Lung (tissue), 12 donors: ENCODE data around the gene PLA2G2C. TPM values are rescaled to one million over a fixed set of nuclear protein-coding genes. Genes with fewer than 3 reads are reported as not detected.
A peak's percentile ranks its signal among the peaks of the same experiment; 100 is the strongest.
"Not testable (repeated sequence)": the region's sequence is repeated elsewhere in the genome, so short reads cannot be mapped to it uniquely, and the experiment has no call there.

ENCODE experiments used
- ATAC-seq: fragments of 200-7000 bp; cut with Tn5 transposase; one replicate; pipeline ENCODE4 v1.9.1; 2020; ENCODE audit warnings: moderate number of reproducible peaks; ENCODE audit not compliant: insufficient read depth, low FRiP score
- DNase-seq, 3 donors: peaks; one replicate each; pipeline ENCODE4 v3.0.0-alpha.2; 2013 to 2017
- H3K27ac ChIP-seq, 2 donors: one replicate each; pipeline ENCODE4 v1.5.1; 2013; ENCODE audit warnings: mild to moderate bottlenecking in 2 of 2, moderate library complexity in 2 of 2, control low read depth in 1 of 2, inconsistent platforms in 1 of 2, low read depth in 1 of 2, low read length in 1 of 2
- H3K27me3 ChIP-seq, 3 donors: one replicate each; pipeline ENCODE4 v1.5.1; 2013; ENCODE audit warnings: low read length in 2 of 3; ENCODE audit not compliant: control insufficient read depth in 3 of 3, insufficient read depth in 3 of 3
- H3K36me3 ChIP-seq, 4 donors: one replicate each; pipeline ENCODE4 v1.5.1; 2013; ENCODE audit warnings: low read length in 4 of 4, mild to moderate bottlenecking in 1 of 4, moderate library complexity in 1 of 4; ENCODE audit not compliant: control insufficient read depth in 4 of 4, insufficient read depth in 4 of 4
- H3K4me1 ChIP-seq, 5 donors: one replicate each; pipeline ENCODE4 v1.5.1; 2013; ENCODE audit warnings: low read length in 5 of 5, mild to moderate bottlenecking in 2 of 5, moderate library complexity in 1 of 5; ENCODE audit not compliant: control insufficient read depth in 5 of 5, insufficient read depth in 5 of 5
- H3K4me3 ChIP-seq: one replicate; pipeline ENCODE4 v1.5.1; 2013; ENCODE audit warnings: mild to moderate bottlenecking, control low read depth, moderate library complexity
- H3K9ac ChIP-seq, 2 donors: one replicate each; pipeline ENCODE4 v1.5.1; 2013; ENCODE audit warnings: low read length in 2 of 2, control low read depth in 1 of 2; ENCODE audit not compliant: insufficient read depth in 1 of 2
- H3K9me3 ChIP-seq, 4 donors: one replicate each; pipeline ENCODE4 v1.5.1; 2013; ENCODE audit warnings: low read length in 3 of 4, mild to moderate bottlenecking in 1 of 4, moderate library complexity in 1 of 4; ENCODE audit not compliant: control insufficient read depth in 4 of 4, insufficient read depth in 3 of 4
- CTCF ChIP-seq: IDR thresholded peaks from 2 replicates; pipeline ENCODE4 v1.5.1; 2012; ENCODE audit warnings: mild to moderate bottlenecking; ENCODE audit errors: control extremely low read depth, extremely low read depth
- WGBS, 2 donors: extraction: QIAGEN DNeasy Blood & Tissue Kit; methylation state at CpG; one replicate each; pipeline ENCODE4 v1.1.7; 2013; 5-methylcytosine and 5-hydroxymethylcytosine counted together
- polyA plus RNA-seq, 2 donors: library from polyadenylated mRNA; stranded (reverse); fragments of 200-250 nt; gene quantifications; one replicate each; pipeline ENCODE4 v1.2.1, GENCODE V29; 2013
- total RNA-seq, 2 donors: library from RNA; depleted of rRNA in 1 of 2; stranded (reverse); fragments of >200 nt in 1 of 2; gene quantifications; one replicate each; pipeline ENCODE4 v1.2.1, GENCODE V29; 2014 to 2021
- donor health status: control.
- donor health status: control.
- donor health status: Bipolar disorder and iron deficiency.
- donor health status: healthy.
- donor health status: DM: yes; HTN: yes; CAD: no.

Gene PLA2G2C
- total and polyA plus RNA-seq, 4 donors = 0.09 TPM; not detected in 3

GRCh38 chr1:20137604-20138003 is 48.7 kb downstream of the PLA2G2C start:
- Histone ChIP-seq H3K4me3 (no peak overlapping the region), H3K36me3 (no peaks in the 10 kb centered on the region), H3K9ac (no peak overlapping the region), H3K4me1 (peaks cover 0 to 10% (median 0%) of the 10 kb centered on the region in 5 donors), H3K27ac (no peak overlapping the region), H3K27me3 (no peaks in the 10 kb centered on the region), H3K9me3 (no peaks in the 10 kb centered on the region)
- no peak for TF ChIP-seq CTCF
- DNase-seq (no peak), ATAC-seq (no peak)
- WGBS, 2 donors = 75 to 87% methylated on average over 1 of the region's 1 CpG

GRCh38 chr1:20137055-20137454 is 49.3 kb downstream of the PLA2G2C start:
- TF ChIP-seq CTCF = no peak
- no peaks in the 10 kb centered on the region for H3K9me3 ChIP-seq
- peak in 2 of 3 donors; percentile 26 to 61 for DNase-seq
- no peaks in the 10 kb centered on the region for H3K27me3 ChIP-seq
- no peaks in the 10 kb centered on the region for H3K36me3 ChIP-seq
- H3K4me1 ChIP-seq = peaks cover 0 to 10% (median 0%) of the 10 kb centered on the region in 5 donors
- no peak for ATAC-seq
- H3K9ac ChIP-seq = no peak overlapping the region
- 74 to 93% methylated on average over 4 of the region's 4 CpGs for WGBS, 2 donors
- no peak overlapping the region for H3K27ac ChIP-seq
- no peak overlapping the region for H3K4me3 ChIP-seq

GRCh38 chr1:20136249-20136648 is 50.1 kb downstream of the PLA2G2C start:
- WGBS, 2 donors = 97 to 98% methylated on average over 3 of the region's 3 CpGs
- ATAC-seq (no peak), DNase-seq (no peak)
- Histone ChIP-seq H3K4me3 (no peak overlapping the region), H3K9ac (no peak overlapping the region), H3K4me1 (peaks cover 0 to 10% (median 0%) of the 10 kb centered on the region in 5 donors), H3K9me3 (no peaks in the 10 kb centered on the region), H3K27ac (no peak overlapping the region), H3K36me3 (no peaks in the 10 kb centered on the region), H3K27me3 (no peaks in the 10 kb centered on the region)
- TF ChIP-seq CTCF = no peak

GRCh38 chr1:20134995-20135394 is 51.3 kb downstream of the PLA2G2C start:
- Histone ChIP-seq H3K4me3 (no peak overlapping the region), H3K27me3 (no peaks in the 10 kb centered on the region), H3K9me3 (no peaks in the 10 kb centered on the region), H3K9ac (no peak overlapping the region), H3K36me3 (no peaks in the 10 kb centered on the region), H3K4me1 (peaks cover 0 to 10% (median 0%) of the 10 kb centered on the region in 5 donors), H3K27ac (no peak overlapping the region)
- WGBS, 2 donors = 94 to 97% methylated on average over 3 of the region's 3 CpGs
- no peak for DNase-seq
- no peak for ATAC-seq
- no peak for TF ChIP-seq CTCF

DNA sequence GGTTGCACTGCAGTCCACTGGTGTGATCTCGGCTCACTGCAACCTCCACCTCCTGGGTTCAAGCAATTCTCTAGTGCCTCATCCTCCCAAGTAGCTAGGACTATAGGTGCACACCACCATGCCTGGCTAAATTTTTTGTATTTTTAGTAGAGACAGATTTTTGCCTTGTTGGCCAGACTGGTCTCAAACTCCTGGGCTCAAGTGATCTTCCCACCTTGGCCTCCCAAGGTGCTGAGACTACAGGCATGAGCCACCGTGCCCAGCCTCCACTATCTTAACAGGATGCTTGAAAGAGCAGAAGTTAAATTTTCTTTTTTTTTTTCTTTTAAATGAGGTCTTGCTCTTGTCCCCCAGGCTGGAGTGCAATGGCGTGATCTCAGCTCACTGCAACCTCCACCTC is 55.8 kb downstream of the PLA2G2C start:
- DNase-seq, ATAC-seq, H3K9me3 ChIP-seq: not testable (repeated sequence)

More for the DNA sequence above, 55.8 kb downstream of the PLA2G2C start:
- not testable (repeated sequence) for H3K36me3 ChIP-seq, H3K27me3 ChIP-seq, H3K27ac ChIP-seq, H3K9ac ChIP-seq, H3K4me1 ChIP-seq, H3K4me3 ChIP-seq
- WGBS, 2 donors = 93 to 98% methylated on average over 3 of the region's 3 CpGs
